Peyer's patch (tissue), 4 donors: ENCODE measurements around the gene H6PD.

Experiments used
- POLR2A ChIP-seq, 2 donors: fragments of 450-650 bp; IDR thresholded peaks; one replicate each; pipeline ENCODE4 v1.5.1; 2017; ENCODE audit warnings: antibody characterized with exemption in 2 of 2, mild to moderate bottlenecking in 2 of 2, moderate library complexity in 2 of 2
- TF ChIP-seq, protein P1 (sequence below), 6 experiments: fragments of 450-650 bp in 4 of 6; fragments of 200-600 bp in 2 of 6; sonication (generic) in 1 of 6; IDR thresholded peaks; one replicate each; pipeline ENCODE4 v1.5.1; 2017 to 2019; ENCODE audit warnings: antibody characterized with exemption in 6 of 6, mild to moderate bottlenecking in 3 of 6, moderate library complexity in 1 of 6

- TF ChIP-seq, protein P1, sequence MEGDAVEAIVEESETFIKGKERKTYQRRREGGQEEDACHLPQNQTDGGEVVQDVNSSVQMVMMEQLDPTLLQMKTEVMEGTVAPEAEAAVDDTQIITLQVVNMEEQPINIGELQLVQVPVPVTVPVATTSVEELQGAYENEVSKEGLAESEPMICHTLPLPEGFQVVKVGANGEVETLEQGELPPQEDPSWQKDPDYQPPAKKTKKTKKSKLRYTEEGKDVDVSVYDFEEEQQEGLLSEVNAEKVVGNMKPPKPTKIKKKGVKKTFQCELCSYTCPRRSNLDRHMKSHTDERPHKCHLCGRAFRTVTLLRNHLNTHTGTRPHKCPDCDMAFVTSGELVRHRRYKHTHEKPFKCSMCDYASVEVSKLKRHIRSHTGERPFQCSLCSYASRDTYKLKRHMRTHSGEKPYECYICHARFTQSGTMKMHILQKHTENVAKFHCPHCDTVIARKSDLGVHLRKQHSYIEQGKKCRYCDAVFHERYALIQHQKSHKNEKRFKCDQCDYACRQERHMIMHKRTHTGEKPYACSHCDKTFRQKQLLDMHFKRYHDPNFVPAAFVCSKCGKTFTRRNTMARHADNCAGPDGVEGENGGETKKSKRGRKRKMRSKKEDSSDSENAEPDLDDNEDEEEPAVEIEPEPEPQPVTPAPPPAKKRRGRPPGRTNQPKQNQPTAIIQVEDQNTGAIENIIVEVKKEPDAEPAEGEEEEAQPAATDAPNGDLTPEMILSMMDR (IDR thresholded peaks at IDR 0.05) = no peak
- no peak for TF ChIP-seq POLR2A (IDR thresholded peaks at IDR 0.05)
Measured at GRCh38 chr1:9316080-9316444, 81.5 kb downstream of the H6PD start.
